GM21381 (cell line): ENCODE data around the gene NRG4.
"Not testable (repeated sequence)": the region's sequence is repeated elsewhere in the genome, so short reads cannot be mapped to it uniquely, and the experiment has no call there.

Experiments used
- ATAC-seq: cut with Tn5 transposase; IDR thresholded peaks from one replicate; pipeline ENCODE4 v1.9.1; 2021; ENCODE audit warnings: mild to moderate bottlenecking, moderate library complexity; ENCODE audit not compliant: unreplicated experiment

NRG4 gene

DNA sequence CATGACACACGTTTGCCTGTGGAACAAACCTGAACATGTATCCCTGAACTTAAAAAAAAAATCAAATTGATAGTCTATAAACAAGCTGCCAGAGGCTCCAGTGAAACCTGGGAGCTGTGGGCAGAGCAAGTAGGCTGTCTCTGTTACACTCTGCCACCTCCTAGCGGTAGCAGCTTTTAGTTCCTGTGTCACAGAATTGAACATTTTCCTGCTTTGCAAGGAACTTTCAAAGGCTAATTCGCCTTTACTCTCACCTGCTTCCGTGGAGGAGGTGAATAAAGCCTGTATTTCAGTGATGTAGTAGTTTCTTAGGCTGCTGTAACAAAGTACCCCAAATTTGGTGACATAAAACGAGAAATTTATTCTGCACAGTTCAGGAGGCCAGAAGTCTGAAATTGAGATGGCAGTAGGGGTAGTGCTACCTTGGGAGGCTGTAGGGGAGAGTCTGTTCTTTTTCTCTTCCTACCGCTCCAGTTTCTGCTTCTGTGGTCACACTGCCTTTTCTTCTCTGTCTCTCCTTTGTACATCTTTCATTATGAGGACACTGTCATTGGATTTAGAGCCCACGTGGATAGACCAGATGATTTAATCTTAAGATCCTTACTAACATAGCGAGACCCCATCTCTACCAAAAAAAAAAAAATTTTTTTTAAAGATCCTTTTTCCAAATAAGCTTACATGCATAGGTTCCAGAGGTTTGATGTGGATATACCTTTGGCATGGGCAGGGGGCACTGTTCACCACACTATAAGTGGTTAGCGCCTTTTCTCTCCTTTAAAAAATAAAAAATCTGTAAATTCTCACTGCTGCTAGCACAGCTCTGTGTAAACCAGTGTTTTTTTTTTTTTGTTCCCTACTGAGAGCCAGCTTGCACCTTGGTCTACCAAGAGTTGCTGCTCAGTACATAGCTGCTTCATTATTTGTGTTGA, 83.3 kb downstream of the NRG4 start:
- ATAC-seq: no peak

GRCh38 chr15:75927601-75928000, 84.6 kb downstream of the NRG4 start:
- ATAC-seq: no peak

- ATAC-seq: no peak
Observed at GRCh38 chr15:75926931-75927330, 85.3 kb downstream of the NRG4 start.

- ATAC-seq: no peak
Observed at GRCh38 chr15:75925440-75925839, 86.8 kb downstream of the NRG4 start.

GRCh38 chr15:75924576-75924975, 87.6 kb downstream of the NRG4 start:
- ATAC-seq: no peak

GRCh38 chr15:75923756-75924155, 88.5 kb downstream of the NRG4 start:
- no peak for ATAC-seq

GRCh38 chr15:75921732-75922703, 90.2 kb downstream of the NRG4 start:
- ATAC-seq: no peak

GRCh38 chr15:75920079-75920478, 92.1 kb downstream of the NRG4 start:
- ATAC-seq: no peak

- ATAC-seq: no peak
Observed at GRCh38 chr15:75918135-75918534, 94.1 kb downstream of the NRG4 start.

GRCh38 chr15:75916978-75917377, 95.2 kb downstream of the NRG4 start:
- ATAC-seq: no peak

DNA sequence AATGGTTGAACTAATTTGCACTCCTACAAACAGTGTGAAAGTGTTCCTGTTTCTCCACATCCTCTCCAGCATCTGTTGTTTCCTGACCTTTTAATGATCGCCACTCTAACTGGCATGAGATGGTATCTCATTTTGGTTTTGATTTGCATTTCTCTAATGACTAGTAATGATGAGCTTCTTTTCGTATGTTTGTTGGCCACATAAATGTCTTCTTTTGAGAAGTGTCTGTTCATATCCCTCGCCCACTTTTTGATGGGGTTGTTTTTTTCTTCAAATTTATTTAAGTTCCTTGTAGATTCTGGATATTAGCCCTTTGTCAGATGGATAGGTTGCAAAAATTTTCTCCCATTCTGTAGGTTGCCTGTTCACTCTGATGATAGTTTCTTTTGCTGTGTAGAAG, 101.9 kb downstream of the NRG4 start:
- not testable (repeated sequence) for ATAC-seq

- ATAC-seq: no peak
Observed at GRCh38 chr15:75905231-75905630, 107.0 kb downstream of the NRG4 start.

- peak; percentile 88 for ATAC-seq
Observed at GRCh38 chr15:75903331-75904239, 108.6 kb downstream of the NRG4 start, which contains the start of gene FBXO22. Gene FBXO22 (plus strand): TSS chr15:75903878. CDS start chr15:75903964, 86 bp downstream.

DNA sequence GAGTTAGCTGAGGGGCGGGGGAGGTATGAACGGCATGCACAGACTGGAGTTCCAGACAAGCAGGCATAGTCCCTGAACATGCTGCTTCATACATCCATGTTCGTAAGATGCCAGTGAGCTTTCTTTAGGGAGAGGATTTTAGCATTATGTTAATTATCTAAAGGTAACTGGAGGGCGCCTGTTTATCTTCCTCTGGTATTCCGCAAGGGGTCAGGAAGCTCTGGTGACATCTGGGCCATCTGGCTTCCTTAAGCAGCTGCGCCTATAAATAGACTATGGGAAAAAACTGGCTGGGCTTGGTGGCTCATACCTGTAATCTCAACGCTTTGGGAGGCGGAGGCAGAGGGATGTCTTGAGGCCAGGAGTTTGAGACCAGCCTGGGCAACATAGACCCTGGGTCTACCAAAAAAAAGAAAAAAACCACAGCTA, 110.1 kb downstream of the NRG4 start:
- no peak for ATAC-seq

GRCh38 chr15:75900577-75900976, 111.6 kb downstream of the NRG4 start:
- ATAC-seq: no peak

- no peak for ATAC-seq
Observed at GRCh38 chr15:75895731-75896130, 116.5 kb downstream of the NRG4 start.

DNA sequence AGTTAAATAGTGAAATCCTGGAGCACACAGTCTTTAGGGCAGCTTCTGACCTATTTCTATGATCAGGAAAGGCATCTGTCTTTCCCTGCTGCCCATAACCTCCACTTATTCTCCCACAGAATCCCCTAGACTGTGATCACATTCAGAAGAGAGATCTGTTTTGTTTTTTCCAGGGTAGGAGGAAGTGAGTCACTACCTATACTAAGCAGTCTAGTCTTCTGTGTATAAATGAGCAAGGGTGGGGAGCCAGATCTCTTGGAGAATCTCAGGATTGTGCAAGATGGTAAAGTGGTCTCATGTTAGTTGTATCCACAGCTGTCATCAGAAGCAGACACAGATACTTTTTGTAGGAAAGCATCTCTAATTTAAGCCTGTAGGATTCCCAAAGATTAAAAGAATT, 120.3 kb downstream of the NRG4 start:
- ATAC-seq: no peak
